ENCODE data around the gene TBC1D8. TPM values are rescaled to one million over a fixed set of nuclear protein-coding genes. Genes with fewer than 3 reads are reported as not detected.

Gene TBC1D8
- total RNA-seq, 1 donor from 2014 or later, result 3.9 TPM

DNA sequence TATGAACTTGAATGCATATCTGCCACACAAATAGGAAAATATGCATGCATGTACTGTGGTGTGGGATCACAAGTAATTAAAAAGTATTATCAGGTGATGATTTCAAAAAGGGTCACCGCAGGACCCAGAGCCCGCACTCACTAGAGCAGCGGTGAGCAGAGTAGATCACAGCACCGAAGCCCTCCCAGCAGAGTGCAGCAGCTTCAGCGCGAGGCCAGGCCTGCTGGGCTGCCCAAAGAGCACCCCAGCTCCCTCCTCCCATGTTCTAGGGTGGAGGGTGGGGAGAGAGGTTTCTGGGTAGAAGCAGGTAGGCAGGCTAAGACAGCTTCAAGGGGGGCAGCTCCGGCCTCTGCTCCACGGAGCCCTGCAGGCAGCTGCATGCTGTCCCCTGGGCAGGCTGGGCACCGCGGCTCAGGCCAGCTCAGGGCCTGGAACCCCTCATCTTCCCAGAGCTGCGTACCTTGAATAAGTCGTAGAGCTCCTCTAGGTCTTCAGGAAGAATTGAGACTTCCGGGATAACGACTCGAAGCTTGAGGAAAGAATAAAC is 124.2 kb downstream of the TBC1D8 start:
- no peaks in the 10 kb centered on the region for H3K9me3 ChIP-seq (ENCODE audit: low read depth)
- peaks cover 9% of the 10 kb centered on the region for H3F3A ChIP-seq (ENCODE audit: low read depth)
- no peaks in the 10 kb centered on the region for H3K27me3 ChIP-seq
- H3K4me2 ChIP-seq, result no peak overlapping the region
- H3K4me3 ChIP-seq, result no peak overlapping the region
- no peaks in the 10 kb centered on the region for H3K36me3 ChIP-seq
- no peak for DNase-seq (ENCODE audit: low spot score)
- no peak overlapping the region for H3K4me3 Mint-ChIP-seq
- TF ChIP-seq CTCF (IDR thresholded peaks at IDR 0.05) (no peak), EZH2 (IDR thresholded peaks at IDR 0.05) (no peak)
- H3K27me3 Mint-ChIP-seq (ENCODE audit: insufficient read depth, low read depth), result peaks cover under 1% of the 10 kb centered on the region
- no peak overlapping the region for H3K27ac Mint-ChIP-seq
- no peaks in the 10 kb centered on the region for H3K79me2 ChIP-seq (ENCODE audit: low read depth)
- H3K9me3 Mint-ChIP-seq, result peaks cover 2% of the 10 kb centered on the region
- H3K4me1 Mint-ChIP-seq, result peaks cover 8% of the 10 kb centered on the region
- H3K36me3 Mint-ChIP-seq, result peaks cover 23% of the 10 kb centered on the region
- H3K27ac ChIP-seq, result no peak overlapping the region
- no peak overlapping the region for H2AFZ ChIP-seq (replicated peaks)
- H4K20me1 ChIP-seq (ENCODE audit: low read depth), result no peaks in the 10 kb centered on the region
- peaks cover 17% of the 10 kb centered on the region for H3K4me1 ChIP-seq
- H3K9ac ChIP-seq, result no peak overlapping the region

DNA sequence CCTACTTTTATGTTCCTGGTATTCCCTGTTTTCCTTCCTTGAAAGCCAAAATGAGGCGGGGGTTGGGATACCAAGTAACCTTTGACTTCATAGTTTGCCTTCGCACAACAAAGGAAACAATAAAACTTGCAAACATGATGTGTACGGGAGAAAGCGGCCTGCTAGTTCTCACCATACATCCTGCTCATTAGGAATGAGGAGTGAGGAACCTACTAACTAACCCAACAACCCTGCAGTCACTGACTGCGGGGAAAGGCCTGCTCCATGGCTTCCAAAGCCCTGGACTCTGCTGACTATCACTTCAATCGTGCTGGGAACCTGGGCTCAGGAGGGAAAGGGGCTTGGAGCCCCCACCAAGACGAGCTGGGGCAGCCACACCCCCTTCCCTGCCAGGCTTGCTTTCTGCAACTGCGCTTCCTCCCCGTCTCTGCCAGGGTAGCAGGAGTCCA is 124.9 kb downstream of the TBC1D8 start:
- H3K79me2 ChIP-seq (ENCODE audit: low read depth), result no peaks in the 10 kb centered on the region
- H3K36me3 Mint-ChIP-seq, result peaks cover 24% of the 10 kb centered on the region
- TF ChIP-seq CTCF (IDR thresholded peaks at IDR 0.05) (no peak), EZH2phosphoT487 (IDR thresholded peaks at IDR 0.05) (no peak), EZH2 (IDR thresholded peaks at IDR 0.05) (no peak)
- peaks cover 8% of the 10 kb centered on the region for H3K4me1 Mint-ChIP-seq
- H3K36me3 ChIP-seq, result no peaks in the 10 kb centered on the region
- H3K27me3 ChIP-seq, result no peaks in the 10 kb centered on the region
- H3K27ac Mint-ChIP-seq, result peak overlapping the region; percentile 72
- H4K20me1 ChIP-seq (ENCODE audit: low read depth), result no peaks in the 10 kb centered on the region
- peaks cover 17% of the 10 kb centered on the region for H3K4me1 ChIP-seq
- peaks cover 2% of the 10 kb centered on the region for H3K9me3 Mint-ChIP-seq
- peaks cover 9% of the 10 kb centered on the region for H3F3A ChIP-seq (ENCODE audit: low read depth)
- H3K27me3 Mint-ChIP-seq (ENCODE audit: insufficient read depth, low read depth), result peaks cover 2% of the 10 kb centered on the region
- no peak overlapping the region for H3K4me3 Mint-ChIP-seq
- DNase-seq (ENCODE audit: low spot score), result peak; percentile 14
- H3K4me2 ChIP-seq, result no peak overlapping the region
- H3K4me3 ChIP-seq, result no peak overlapping the region
- no peak overlapping the region for H3K9ac ChIP-seq
- peak overlapping the region; percentile 70 for H3K27ac ChIP-seq
- H2AFZ ChIP-seq (replicated peaks), result peak overlapping the region; percentile 22
- no peaks in the 10 kb centered on the region for H3K9me3 ChIP-seq (ENCODE audit: low read depth)

DNA sequence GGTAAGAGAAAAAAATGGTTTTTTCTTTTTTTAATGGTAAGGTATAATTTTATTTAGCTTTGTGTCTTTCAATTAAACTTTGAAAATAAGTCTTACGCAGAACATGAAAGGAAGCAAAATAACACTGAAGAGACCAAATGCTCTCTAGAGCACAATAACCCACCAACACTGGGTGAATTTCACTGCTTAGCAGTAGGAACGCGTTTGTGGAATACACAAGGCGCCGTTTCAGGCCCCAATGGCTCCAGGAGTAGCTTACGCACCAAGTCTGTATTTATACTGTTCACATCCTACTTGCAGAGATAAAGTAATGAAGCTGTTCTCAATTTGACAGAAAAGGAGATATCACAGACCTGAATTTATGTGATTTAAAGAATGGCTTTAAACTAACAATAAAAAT is 125.6 kb downstream of the TBC1D8 start:
- H3K27me3 ChIP-seq, result no peaks in the 10 kb centered on the region
- H3F3A ChIP-seq (ENCODE audit: low read depth), result peaks cover 12% of the 10 kb centered on the region
- Mint-ChIP-seq H3K4me1 (peaks cover 8% of the 10 kb centered on the region), H3K4me3 (no peak overlapping the region), H3K27me3 (ENCODE audit: insufficient read depth, low read depth) (peaks cover 2% of the 10 kb centered on the region), H3K36me3 (peaks cover 27% of the 10 kb centered on the region), H3K9me3 (peaks cover 2% of the 10 kb centered on the region), H3K27ac (peak overlapping the region; percentile 53)
- no peaks in the 10 kb centered on the region for H3K9me3 ChIP-seq (ENCODE audit: low read depth)
- no peaks in the 10 kb centered on the region for H4K20me1 ChIP-seq (ENCODE audit: low read depth)
- H3K4me1 ChIP-seq, result peaks cover 17% of the 10 kb centered on the region
- no peak overlapping the region for H3K4me2 ChIP-seq
- no peak overlapping the region for H2AFZ ChIP-seq (replicated peaks)
- H3K27ac ChIP-seq, result no peak overlapping the region
- no peaks in the 10 kb centered on the region for H3K36me3 ChIP-seq
- DNase-seq (ENCODE audit: low spot score), result no peak
- no peak overlapping the region for H3K4me3 ChIP-seq
- H3K9ac ChIP-seq, result no peak overlapping the region
- no peaks in the 10 kb centered on the region for H3K79me2 ChIP-seq (ENCODE audit: low read depth)
- TF ChIP-seq CTCF (IDR thresholded peaks at IDR 0.05) (no peak), EZH2phosphoT487 (IDR thresholded peaks at IDR 0.05) (no peak)

All from neural progenitor cell (in vitro differentiated cells).